Mucosa of rectum (tissue), 2 donors: Measurements from ENCODE around the gene BANF2.
"Not testable (repeated sequence)": the region's sequence is repeated elsewhere in the genome, so short reads cannot be mapped to it uniquely, and the experiment has no call there.

Source experiments
- H3K27ac ChIP-seq, 2 donors: one replicate each; pipeline ENCODE4 v1.7.0; 2013; ENCODE audit warnings: inconsistent platforms in 2 of 2, low read depth in 2 of 2, low read length in 2 of 2
- H3K27me3 ChIP-seq, 2 donors: one replicate each; pipeline ENCODE4 v1.7.0; 2013; ENCODE audit warnings: low read length in 2 of 2; ENCODE audit not compliant: control insufficient read depth in 2 of 2, insufficient read depth in 2 of 2
- H3K36me3 ChIP-seq, 2 donors: one replicate each; pipeline ENCODE4 v1.7.0; 2013; ENCODE audit warnings: low read length in 2 of 2; ENCODE audit not compliant: control insufficient read depth in 2 of 2, insufficient read depth in 2 of 2
- H3K4me1 ChIP-seq, 2 donors: one replicate each; pipeline ENCODE4 v1.7.0; 2013; ENCODE audit warnings: low read length in 2 of 2, mild to moderate bottlenecking in 1 of 2; ENCODE audit not compliant: control insufficient read depth in 2 of 2, insufficient read depth in 2 of 2
- H3K4me3 ChIP-seq, 2 donors: one replicate each; pipeline ENCODE4 v1.7.0; 2013; ENCODE audit warnings: low read length in 2 of 2
- H3K9ac ChIP-seq, 2 donors: one replicate each; pipeline ENCODE4 v1.7.0; 2013; ENCODE audit warnings: low read length in 2 of 2, low read depth in 1 of 2, mild to moderate bottlenecking in 1 of 2
- H3K9me3 ChIP-seq, 2 donors: one replicate each; pipeline ENCODE4 v1.7.0; 2013; ENCODE audit warnings: low read length in 2 of 2; ENCODE audit not compliant: control insufficient read depth in 2 of 2
- donor health status: healthy.
- donor health status: Normal muscosa, but diverticular disease.

BANF2 gene

DNA sequence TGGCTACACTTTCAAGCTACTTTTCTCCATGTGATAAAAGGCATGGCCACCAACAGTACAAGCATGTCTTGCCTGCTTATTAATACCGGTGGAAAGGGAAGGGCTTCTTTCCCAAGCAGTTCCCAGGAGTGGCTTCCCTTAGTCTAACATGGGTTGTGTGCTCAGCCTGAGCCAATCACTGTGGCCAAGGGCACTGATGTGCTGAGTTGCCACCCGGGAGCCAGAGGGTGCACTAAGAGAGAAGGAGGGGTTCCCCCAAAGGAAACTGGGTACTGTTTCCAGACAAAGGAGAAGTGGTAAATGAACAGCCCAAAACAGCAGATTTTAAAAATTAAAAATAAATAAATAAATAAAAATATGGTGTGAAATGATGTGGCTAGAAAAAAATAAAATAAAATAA, 68.5 kb downstream of the BANF2 start:
- Histone ChIP-seq H3K27ac (no peak overlapping the region), H3K4me1 (no peaks in the 10 kb centered on the region), H3K4me3 (no peak overlapping the region), H3K36me3 (no peaks in the 10 kb centered on the region), H3K9me3 (no peaks in the 10 kb centered on the region), H3K27me3 (no peaks in the 10 kb centered on the region), H3K9ac (no peak overlapping the region)

DNA sequence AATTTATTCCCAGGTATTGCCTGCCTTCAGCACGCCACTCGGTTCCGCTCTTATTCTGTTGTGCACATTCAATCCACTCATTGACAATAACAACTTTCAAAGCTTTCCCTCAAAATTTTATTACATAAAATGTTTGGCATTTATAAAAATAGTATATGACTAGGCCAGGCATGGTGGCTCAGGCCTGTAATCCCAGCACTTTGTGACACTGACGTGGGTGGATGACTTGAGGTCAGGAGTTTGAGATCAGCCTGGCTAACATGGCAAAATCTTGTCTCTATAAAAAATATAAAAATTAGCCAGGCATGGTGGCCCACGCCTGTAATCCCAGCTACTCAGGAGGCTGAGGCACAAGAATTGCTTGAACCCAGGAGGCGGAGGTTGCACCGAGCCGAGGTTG, 70.0 kb downstream of the BANF2 start:
- not testable (repeated sequence) for H3K9ac ChIP-seq, H3K36me3 ChIP-seq, H3K27ac ChIP-seq, H3K9me3 ChIP-seq, H3K4me1 ChIP-seq, H3K27me3 ChIP-seq, H3K4me3 ChIP-seq

DNA sequence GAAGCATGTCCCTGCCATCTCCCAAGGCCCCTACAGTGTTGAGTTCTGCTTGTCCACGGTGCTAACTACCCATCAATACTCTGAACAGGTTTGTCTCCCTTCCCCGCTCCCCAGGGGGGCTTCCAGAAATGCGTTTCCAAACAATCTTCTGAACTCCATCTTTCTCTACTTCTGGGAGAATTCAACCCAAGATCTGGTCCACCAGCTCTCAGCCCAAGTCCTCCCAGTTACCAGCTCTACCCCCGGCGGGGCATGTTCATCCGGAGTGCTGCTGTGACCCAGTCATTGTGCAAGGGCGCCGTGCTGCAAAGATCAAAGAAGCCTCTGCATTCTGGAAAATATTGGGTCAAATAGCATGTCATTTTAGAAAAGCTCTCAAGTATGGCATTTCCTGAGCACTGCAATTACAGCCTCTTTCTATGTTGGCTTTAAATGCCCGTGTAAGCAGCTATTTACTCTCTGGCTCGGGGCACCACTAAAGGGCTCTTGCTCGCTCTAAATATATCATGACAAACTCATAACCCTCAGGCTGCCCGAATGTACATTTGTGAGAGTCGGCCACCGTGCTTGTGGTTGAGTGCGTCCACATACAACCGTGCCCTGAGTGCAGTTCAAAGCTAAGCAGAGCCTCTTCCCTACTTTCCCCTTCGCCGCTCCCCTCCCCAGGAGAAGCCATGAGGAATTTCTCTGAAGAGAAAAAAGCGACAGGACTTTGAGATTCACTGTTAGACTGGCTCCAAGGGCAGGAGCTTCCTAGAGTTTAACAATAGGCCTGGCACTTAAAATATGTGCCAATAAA, 71.6 kb downstream of the BANF2 start:
- Histone ChIP-seq H3K36me3 (no peaks in the 10 kb centered on the region), H3K4me3 (no peak overlapping the region), H3K27ac (no peak overlapping the region), H3K4me1 (no peaks in the 10 kb centered on the region), H3K27me3 (peaks cover 0 to 3% of the 10 kb centered on the region in 2 donors), H3K9ac (no peak overlapping the region), H3K9me3 (no peaks in the 10 kb centered on the region)

DNA sequence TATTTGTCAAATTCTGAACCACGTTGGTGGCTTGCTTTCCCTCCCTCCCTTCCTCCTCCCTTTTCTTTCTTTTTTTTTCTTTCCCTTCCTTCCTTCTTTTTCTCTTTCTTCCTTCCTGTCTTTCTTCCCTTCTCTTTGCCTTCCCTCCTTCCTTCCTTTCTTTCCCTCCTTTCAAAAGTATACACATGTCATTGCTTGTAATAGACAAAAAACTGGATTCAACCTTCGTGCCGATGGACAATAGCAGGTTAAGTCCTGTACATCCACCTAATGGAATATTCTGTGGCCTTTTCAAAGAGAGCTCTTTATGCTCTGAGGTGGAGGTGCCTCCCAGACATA, 72.2 kb downstream of the BANF2 start:
- Histone ChIP-seq H3K27ac (no peak overlapping the region), H3K9ac (no peak overlapping the region), H3K27me3 (peaks cover 0 to 3% of the 10 kb centered on the region in 2 donors), H3K4me1 (no peaks in the 10 kb centered on the region), H3K36me3 (no peaks in the 10 kb centered on the region), H3K4me3 (no peak overlapping the region), H3K9me3 (no peaks in the 10 kb centered on the region)

DNA sequence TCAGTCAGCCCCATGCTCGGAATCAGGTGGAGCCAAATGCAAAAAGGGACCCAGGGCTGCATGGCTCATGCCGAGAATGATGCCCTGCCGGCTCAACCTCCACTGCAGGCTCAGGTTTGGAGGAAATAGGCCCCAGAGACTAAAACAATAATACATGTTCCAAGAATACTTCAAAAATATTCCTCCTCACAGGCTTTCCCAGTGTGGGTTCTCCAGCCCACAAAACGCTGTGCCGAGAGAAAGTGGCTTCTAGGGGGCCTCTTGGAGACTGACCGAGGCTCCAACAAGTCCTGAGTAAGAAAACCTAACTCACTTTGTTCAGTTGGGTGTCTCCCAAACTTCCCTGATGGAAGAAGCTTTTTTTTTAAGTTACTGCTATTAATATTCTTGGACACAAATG, 73.9 kb downstream of the BANF2 start:
- no peak overlapping the region for H3K27ac ChIP-seq
- H3K4me1 ChIP-seq = no peaks in the 10 kb centered on the region

DNA sequence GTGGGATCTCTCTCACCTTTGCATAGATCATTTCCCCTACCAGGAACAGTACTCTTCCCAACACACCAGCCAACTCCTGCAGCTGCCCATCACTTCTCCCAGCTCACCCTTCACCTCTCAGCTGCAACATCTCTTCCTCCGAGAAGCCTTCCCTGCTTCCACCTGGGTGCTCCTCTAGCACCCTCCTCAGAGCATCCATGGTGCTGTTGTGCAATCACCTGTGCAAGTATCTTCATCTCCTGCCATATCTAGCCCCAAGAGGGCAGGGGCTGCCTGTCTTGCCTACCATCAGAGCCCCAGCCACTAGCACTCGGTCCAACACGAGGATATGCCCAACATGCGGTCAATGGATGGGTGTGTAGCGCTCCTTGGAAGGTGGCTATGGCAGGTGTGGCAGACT, 75.8 kb downstream of the BANF2 start:
- Histone ChIP-seq H3K9me3 (no peaks in the 10 kb centered on the region), H3K9ac (no peak overlapping the region), H3K36me3 (no peaks in the 10 kb centered on the region), H3K4me1 (no peaks in the 10 kb centered on the region), H3K4me3 (no peak overlapping the region), H3K27me3 (peaks cover 0 to 3% of the 10 kb centered on the region in 2 donors), H3K27ac (no peak overlapping the region)

More for the DNA sequence above, 73.9 kb downstream of the BANF2 start:
- H3K9me3 ChIP-seq = no peaks in the 10 kb centered on the region
- H3K4me3 ChIP-seq = no peak overlapping the region
- no peaks in the 10 kb centered on the region for H3K36me3 ChIP-seq
- H3K9ac ChIP-seq = no peak overlapping the region
- peaks cover 0 to 3% of the 10 kb centered on the region in 2 donors for H3K27me3 ChIP-seq

DNA sequence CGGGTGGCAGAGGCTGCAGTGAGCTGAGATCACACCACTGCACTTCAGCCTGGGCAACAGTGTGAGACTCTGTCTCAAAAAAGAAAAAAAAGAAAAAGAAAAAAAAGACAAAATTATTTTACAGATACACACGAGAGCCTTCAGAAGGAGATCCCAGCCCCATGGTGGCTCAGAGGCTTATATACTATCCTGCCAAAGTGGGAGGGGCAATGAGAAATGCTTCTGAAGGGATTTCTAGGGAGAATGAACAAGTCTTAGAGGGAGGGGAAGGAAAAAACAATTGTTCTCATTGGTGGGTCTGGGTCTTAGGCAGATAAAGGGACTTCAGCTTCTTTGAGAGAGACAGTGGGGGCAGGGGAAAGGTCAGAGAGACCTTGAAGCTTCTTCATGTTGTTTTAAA, 76.8 kb downstream of the BANF2 start:
- H3K9me3 ChIP-seq = no peaks in the 10 kb centered on the region
- H3K4me3 ChIP-seq = no peak overlapping the region
- no peaks in the 10 kb centered on the region for H3K4me1 ChIP-seq
- H3K36me3 ChIP-seq = no peaks in the 10 kb centered on the region
- peaks cover 0 to 3% of the 10 kb centered on the region in 2 donors for H3K27me3 ChIP-seq
- no peak overlapping the region for H3K9ac ChIP-seq
- no peak overlapping the region for H3K27ac ChIP-seq

DNA sequence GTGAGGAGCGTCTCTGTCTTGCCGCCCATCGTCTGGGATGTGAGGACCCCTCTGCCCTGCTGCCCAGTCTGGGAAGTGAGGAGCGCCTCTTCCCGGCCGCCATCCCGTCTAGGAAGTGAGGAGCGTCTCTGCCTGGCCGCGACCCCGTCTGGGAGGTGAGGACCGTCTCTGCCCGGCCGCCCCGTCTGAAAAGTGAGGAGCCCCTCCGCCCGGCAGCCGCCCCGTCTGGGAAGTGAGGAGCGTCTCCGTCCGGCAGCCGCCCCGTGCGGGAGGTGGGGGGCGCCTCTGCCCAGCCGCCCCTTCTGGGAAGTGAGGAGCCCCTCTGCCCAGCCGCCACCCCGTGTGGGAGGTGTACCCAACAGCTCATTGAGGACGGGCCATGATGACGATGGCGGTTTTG, 79.2 kb downstream of the BANF2 start:
- not testable (repeated sequence) for H3K36me3 ChIP-seq, H3K27ac ChIP-seq, H3K4me3 ChIP-seq, H3K9ac ChIP-seq, H3K9me3 ChIP-seq, H3K27me3 ChIP-seq, H3K4me1 ChIP-seq

DNA sequence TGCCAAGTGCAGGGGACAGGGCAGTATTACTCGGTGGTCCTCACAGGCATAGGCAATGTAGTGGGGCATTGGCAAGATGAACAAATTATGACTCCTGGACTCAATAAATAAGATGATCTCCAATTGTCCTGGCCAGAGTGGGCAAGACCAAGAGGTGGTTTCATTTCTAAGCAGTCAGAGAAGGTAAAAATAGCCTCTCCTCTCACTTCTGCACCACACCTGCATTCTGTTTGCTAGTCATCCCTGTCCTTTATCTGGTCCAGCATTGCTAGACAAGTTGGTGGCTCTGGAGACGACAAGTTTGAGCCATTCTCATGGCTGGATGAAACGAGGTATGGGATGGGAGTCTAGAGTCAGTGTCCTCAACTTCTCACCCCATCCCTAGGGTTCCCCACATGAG, 83.0 kb downstream of the BANF2 start:
- H3K9ac ChIP-seq = no peak overlapping the region
- H3K4me3 ChIP-seq = no peak overlapping the region
- no peaks in the 10 kb centered on the region for H3K36me3 ChIP-seq
- no peaks in the 10 kb centered on the region for H3K4me1 ChIP-seq
- H3K9me3 ChIP-seq = no peaks in the 10 kb centered on the region
- no peak overlapping the region for H3K27ac ChIP-seq
- H3K27me3 ChIP-seq = no peaks in the 10 kb centered on the region

DNA sequence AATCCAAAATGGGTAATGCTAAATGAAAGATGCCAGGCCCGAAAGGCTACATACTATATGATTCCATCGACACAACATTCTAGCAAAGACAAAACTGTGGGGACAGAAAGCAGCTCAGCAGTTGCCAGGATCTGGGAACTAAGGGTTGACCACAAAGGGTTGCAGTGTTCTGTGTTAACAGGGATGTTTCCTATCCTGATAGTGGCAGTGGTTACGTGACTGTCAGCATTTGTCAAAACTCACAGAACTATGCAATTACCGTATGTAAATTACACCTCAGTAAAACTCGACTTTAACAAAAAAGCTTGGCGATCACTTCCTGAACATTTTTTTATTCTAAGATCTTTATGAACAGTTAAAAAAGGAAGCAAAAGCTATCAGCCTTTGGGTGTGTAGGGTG, 83.9 kb downstream of the BANF2 start:
- no peaks in the 10 kb centered on the region for H3K9me3 ChIP-seq
- H3K27ac ChIP-seq = no peak overlapping the region
- no peaks in the 10 kb centered on the region for H3K36me3 ChIP-seq
- no peak overlapping the region for H3K9ac ChIP-seq
- no peaks in the 10 kb centered on the region for H3K27me3 ChIP-seq
- no peak overlapping the region for H3K4me3 ChIP-seq
- no peaks in the 10 kb centered on the region for H3K4me1 ChIP-seq

DNA sequence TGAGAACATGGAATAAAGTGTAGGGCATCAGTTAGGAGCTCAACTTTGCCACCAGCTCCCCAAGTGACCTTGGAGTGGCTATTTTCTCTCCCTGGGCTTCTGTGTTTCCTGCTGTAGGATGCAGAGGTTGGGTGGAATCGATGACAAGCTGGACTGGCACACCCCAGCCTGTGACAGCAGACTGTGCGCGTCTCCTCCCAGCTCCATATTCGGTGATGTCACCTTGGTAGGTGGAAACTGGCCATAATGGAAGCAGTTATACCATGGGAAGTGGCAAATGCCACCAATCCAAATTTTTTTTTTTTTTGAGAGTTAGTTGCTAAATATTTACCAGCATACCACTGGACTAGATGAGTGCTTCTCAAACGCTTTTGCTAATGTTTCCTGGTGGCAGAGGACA, 85.2 kb downstream of the BANF2 start:
- no peak overlapping the region for H3K27ac ChIP-seq
- H3K36me3 ChIP-seq = no peaks in the 10 kb centered on the region
- H3K9me3 ChIP-seq = no peaks in the 10 kb centered on the region
- no peak overlapping the region for H3K4me3 ChIP-seq
- H3K4me1 ChIP-seq = no peaks in the 10 kb centered on the region
- no peak overlapping the region for H3K9ac ChIP-seq
- H3K27me3 ChIP-seq = no peaks in the 10 kb centered on the region
